ENCODE measurements around the gene ENOX1. TPM values are rescaled to one million over a fixed set of nuclear protein-coding genes. Genes with fewer than 3 reads are reported as not detected.

The ENOX1 gene
- total RNA-seq, 1 donor from 2014 or later = 0.14 TPM

DNA sequence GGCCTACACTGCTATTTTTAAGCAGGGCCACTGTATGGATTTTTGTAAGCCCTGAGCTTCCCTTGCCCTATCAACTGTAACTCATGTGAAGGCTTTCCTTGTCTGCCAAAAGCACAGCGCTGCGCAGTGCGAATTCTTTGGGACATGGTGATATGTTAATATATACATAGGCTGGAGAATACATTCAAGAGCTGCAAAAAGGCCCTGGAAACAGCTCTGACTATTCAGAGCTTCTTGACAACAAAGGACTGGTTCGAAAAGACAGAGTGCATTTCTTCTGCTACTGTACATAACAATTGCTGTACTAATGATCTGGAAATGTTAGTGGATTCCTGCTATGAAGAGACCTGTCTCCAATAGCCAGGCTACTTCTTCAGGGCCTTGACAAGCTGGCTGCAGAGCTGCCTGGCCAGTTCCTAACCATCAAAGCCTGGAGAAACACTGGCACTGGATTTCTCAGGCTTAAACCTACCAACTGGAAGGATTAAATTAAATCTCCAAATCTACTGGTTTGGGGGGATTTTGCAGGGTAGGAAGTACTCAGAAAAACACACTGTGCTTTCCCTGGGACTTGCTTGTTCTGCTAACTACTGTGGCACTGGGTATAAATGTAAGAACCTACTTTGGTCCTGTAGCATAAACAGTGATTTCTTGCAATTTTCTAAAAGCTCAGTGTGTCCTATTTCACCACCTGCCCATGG is 516.5 kb downstream of the ENOX1 start:
- intact Hi-C loops (cut with micrococcal nuclease) = no loop called here
- no peak for DNase-seq
- Mint-ChIP-seq H3K4me1 (no peaks in the 10 kb centered on the region), H3K27me3 (peaks cover 22% of the 10 kb centered on the region), H3K4me3 (no peak overlapping the region), H3K36me3 (ENCODE audit: low read depth) (no peaks in the 10 kb centered on the region), H3K27ac (no peak overlapping the region), H3K9me3 (no peaks in the 10 kb centered on the region)

DNA sequence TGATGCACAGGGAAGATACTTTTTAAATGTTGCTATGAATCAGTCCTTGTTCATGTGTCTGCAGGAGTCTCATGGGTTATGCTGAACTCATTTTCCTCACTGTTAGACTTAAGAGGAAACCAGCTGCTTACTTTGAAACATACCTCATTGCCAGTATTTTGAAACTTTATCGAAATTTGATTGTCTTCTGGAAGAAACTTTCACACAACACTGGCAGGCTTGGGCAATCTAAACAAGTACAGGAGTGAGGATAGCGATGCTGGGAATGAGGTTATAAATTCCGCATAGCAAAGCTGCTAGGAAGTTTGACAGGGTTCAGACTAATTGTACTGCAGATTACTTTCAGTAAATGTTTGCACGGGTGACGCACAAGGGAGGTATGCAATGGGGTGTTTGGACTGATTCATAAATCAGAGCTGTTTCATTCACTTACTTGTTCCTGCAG is 517.7 kb downstream of the ENOX1 start:
- H3K9me3 Mint-ChIP-seq = no peaks in the 10 kb centered on the region
- H3K4me3 Mint-ChIP-seq = no peak overlapping the region
- intact Hi-C loops (cut with micrococcal nuclease) = no loop called here
- no peak for DNase-seq
- H3K27ac Mint-ChIP-seq = no peak overlapping the region
- peaks cover 21% of the 10 kb centered on the region for H3K27me3 Mint-ChIP-seq
- no peaks in the 10 kb centered on the region for H3K4me1 Mint-ChIP-seq
- H3K36me3 Mint-ChIP-seq (ENCODE audit: low read depth) = no peaks in the 10 kb centered on the region

DNA sequence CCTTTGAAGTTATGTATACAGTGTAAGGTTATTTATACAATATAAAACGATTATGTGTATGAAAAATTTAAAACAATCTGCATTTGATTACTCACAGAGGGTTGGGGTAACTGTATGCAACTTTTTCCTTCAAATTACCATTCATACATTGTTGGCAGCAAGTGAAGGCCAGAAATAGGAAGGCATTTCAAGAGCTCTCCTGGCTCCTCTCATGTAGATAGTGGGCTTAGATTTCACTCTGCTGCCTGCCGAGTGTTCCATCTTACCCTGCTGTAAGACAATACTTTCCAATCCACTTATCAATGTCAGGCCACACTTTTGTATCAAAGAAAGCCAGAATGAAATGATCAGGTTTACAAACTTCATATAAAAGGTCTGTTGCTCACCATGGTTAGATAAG is 518.1 kb downstream of the ENOX1 start:
- no peaks in the 10 kb centered on the region for H3K9me3 Mint-ChIP-seq
- no peak for DNase-seq
- H3K36me3 Mint-ChIP-seq (ENCODE audit: low read depth) = no peaks in the 10 kb centered on the region
- H3K4me1 Mint-ChIP-seq = no peaks in the 10 kb centered on the region
- H3K27me3 Mint-ChIP-seq = peaks cover 21% of the 10 kb centered on the region
- no peak overlapping the region for H3K27ac Mint-ChIP-seq
- H3K4me3 Mint-ChIP-seq = no peak overlapping the region
- intact Hi-C loops (cut with micrococcal nuclease) = no loop called here

DNA sequence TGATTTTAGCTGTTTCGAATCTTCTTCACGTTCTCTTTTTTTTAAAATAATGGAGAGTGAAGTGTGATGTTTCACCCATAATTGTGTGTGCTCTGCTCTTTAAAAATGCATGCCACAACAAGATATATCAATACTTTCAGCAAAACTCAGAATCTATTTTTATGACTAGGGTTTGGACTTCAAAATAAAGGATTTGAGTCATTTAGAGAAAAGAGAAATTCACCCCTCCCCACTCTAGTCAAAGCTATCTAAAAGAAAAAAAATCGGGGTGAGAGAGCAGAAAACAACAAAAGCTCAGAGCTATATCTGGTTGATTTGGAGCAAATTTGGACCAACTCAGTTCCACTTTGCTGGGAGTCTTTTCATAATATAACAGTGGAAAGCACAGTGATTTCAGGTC is 518.9 kb downstream of the ENOX1 start:
- no peaks in the 10 kb centered on the region for H3K4me1 Mint-ChIP-seq
- peaks cover 16% of the 10 kb centered on the region for H3K27me3 Mint-ChIP-seq
- DNase-seq = no peak
- no peaks in the 10 kb centered on the region for H3K36me3 Mint-ChIP-seq (ENCODE audit: low read depth)
- intact Hi-C loops (cut with micrococcal nuclease) = no loop called here
- no peak overlapping the region for H3K27ac Mint-ChIP-seq
- H3K9me3 Mint-ChIP-seq = no peaks in the 10 kb centered on the region
- no peak overlapping the region for H3K4me3 Mint-ChIP-seq

DNA sequence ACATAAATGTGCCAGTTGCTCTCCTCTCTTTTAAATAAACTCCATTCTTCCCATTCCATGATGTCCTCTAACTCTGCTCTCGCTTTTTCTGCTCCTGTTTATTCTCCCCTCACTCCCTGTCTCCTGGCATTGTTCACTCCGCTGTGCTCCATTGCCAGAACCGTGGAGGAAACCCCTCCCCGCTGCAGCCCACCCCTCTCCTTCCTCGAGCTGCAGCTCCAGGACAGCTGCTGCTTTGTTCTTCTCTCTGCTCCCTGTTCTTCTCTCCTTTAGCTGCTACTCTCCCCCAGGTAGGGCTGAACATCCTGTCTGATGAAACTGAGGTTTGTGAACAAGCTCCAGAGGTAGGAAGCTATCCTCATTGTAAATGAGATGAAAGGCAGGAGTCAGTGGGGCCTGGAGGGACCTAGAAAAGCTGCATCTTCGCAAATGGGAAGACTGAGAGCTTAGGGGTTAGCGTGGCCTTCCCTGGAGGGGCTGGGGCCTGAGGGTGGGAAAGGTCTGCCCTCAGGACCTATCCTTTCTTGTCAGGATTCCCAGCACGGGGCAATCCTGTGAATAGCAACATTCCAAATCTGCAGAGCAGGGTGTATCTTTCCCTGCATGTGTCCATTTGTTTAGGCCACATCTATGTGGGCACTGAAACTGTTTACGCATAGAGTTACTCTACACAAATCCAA is 519.7 kb downstream of the ENOX1 start:
- Mint-ChIP-seq H3K4me1 (no peaks in the 10 kb centered on the region), H3K27ac (no peak overlapping the region), H3K36me3 (ENCODE audit: low read depth) (no peaks in the 10 kb centered on the region), H3K9me3 (no peaks in the 10 kb centered on the region), H3K27me3 (peaks cover 14% of the 10 kb centered on the region), H3K4me3 (no peak overlapping the region)
- DNase-seq = no peak
- intact Hi-C loops (cut with micrococcal nuclease) = no loop called here

DNA sequence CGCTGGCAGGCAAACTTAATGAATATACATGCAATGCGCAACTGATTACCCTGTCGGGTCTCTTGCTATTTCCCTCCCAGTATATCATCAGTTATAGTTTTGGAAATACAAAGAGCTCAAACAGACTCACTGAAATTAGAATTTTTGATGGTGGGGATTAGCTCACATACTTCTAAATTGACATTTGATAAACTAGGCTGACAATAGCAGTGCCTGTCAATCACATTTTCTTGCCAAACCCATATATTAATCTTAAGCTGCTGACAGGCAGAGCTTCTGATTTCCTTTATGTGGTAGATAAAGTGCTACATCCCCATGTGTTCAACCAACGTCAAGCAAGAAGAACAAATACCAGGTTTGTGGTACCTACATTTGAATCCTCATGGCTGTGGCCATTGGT is 521.7 kb downstream of the ENOX1 start:
- Mint-ChIP-seq H3K27me3 (peaks cover 11% of the 10 kb centered on the region), H3K27ac (no peak overlapping the region), H3K9me3 (no peaks in the 10 kb centered on the region), H3K36me3 (ENCODE audit: low read depth) (no peaks in the 10 kb centered on the region), H3K4me1 (no peaks in the 10 kb centered on the region), H3K4me3 (no peak overlapping the region)
- intact Hi-C loops (cut with micrococcal nuclease) = no loop called here
- DNase-seq = no peak

DNA sequence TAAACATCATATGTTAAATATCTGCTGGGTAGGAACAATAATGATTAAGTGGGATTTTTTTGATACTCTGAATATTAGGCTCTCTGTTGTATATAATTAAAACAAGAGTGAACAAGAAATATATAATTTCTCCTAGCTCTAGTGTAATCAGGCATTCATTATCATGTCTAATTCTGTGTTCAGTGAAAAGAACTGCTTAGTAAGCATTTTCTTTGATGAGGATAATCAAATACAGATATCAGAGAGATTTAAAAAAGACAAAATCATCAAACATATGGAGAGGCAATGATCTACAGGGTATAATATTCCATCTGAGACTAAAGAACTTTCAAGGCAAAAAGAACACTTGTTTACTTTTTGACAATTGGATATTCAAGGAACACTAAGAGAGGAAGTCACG is 522.3 kb downstream of the ENOX1 start:
- H3K36me3 Mint-ChIP-seq (ENCODE audit: low read depth) = no peaks in the 10 kb centered on the region
- H3K4me1 Mint-ChIP-seq = no peaks in the 10 kb centered on the region
- no peak overlapping the region for H3K27ac Mint-ChIP-seq
- DNase-seq = no peak
- H3K27me3 Mint-ChIP-seq = peaks cover 9% of the 10 kb centered on the region
- intact Hi-C loops (cut with micrococcal nuclease) = no loop called here
- H3K4me3 Mint-ChIP-seq = no peak overlapping the region
- H3K9me3 Mint-ChIP-seq = no peaks in the 10 kb centered on the region

DNA sequence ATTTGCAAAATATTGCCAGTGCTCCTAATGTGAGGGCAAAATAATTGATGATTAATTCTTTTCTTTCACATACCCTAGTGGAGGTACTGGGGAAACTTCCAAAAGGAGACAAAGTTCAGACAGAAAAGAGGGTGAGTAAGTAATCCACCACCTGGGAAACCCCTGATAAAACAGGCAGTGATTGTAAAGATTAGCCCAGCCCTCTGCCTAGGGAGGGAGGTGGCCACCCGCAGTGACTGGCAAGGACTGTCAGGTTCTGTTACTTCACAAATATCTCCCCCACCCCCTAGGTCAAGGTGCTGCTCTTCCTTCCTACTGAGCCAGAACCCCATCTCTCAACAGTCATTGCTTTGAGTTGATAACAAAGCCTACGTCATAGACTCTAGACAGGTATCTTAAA is 523.7 kb downstream of the ENOX1 start:
- no peaks in the 10 kb centered on the region for H3K4me1 Mint-ChIP-seq
- H3K27me3 Mint-ChIP-seq = peaks cover 6% of the 10 kb centered on the region
- no peaks in the 10 kb centered on the region for H3K9me3 Mint-ChIP-seq
- intact Hi-C loops (cut with micrococcal nuclease) = no loop called here
- H3K36me3 Mint-ChIP-seq (ENCODE audit: low read depth) = no peaks in the 10 kb centered on the region
- no peak overlapping the region for H3K27ac Mint-ChIP-seq
- DNase-seq = no peak
- no peak overlapping the region for H3K4me3 Mint-ChIP-seq

DNA sequence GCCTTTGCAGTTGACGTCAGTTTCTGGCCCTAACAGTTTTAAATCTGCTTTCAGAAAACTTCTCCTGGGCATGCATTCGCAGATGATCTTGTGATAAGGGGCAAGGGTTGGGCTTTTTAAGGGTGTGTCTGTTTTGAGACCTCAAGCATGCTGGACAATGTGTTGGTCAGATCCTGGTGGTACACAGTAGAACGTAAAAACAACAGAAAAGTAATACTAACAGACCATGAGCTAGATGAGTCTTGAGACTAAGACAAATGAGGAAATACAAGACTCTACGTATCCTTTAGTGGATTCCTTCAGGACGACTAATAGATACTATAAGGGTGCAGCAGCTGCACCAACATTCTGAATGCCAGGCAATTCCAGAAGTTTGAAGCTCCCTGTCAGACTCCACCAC is 525.8 kb downstream of the ENOX1 start:
- peak; percentile 36 for DNase-seq
- no peaks in the 10 kb centered on the region for H3K9me3 Mint-ChIP-seq
- peaks cover 3% of the 10 kb centered on the region for H3K27me3 Mint-ChIP-seq
- no peaks in the 10 kb centered on the region for H3K36me3 Mint-ChIP-seq (ENCODE audit: low read depth)
- H3K4me3 Mint-ChIP-seq = no peak overlapping the region
- no peak overlapping the region for H3K27ac Mint-ChIP-seq
- no peaks in the 10 kb centered on the region for H3K4me1 Mint-ChIP-seq
- intact Hi-C loops (cut with micrococcal nuclease) = no loop called here

DNA sequence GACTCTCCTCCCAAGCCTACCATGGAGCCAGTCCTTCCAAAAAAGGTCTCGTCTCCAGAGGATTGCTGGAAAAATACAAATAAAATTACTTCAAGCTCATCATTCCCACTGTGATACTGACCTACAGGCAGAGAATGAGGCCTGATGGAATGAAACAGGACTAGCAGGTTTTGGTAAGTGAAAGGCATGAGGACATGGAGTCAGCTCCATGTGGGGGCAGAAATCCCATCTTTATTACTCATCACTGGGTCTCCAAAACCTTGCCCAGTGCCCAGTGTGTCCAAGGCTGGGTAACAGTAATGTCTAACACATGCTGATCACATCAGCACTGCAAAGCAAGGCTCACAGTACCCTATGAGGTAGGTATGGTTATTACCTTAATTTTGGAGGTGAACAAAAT is 528.0 kb downstream of the ENOX1 start:
- Mint-ChIP-seq H3K4me3 (no peak overlapping the region), H3K27me3 (peaks cover 17% of the 10 kb centered on the region), H3K4me1 (no peaks in the 10 kb centered on the region), H3K27ac (no peak overlapping the region), H3K36me3 (ENCODE audit: low read depth) (no peaks in the 10 kb centered on the region), H3K9me3 (no peaks in the 10 kb centered on the region)
- intact Hi-C loops (cut with micrococcal nuclease) = no loop called here
- no peak for DNase-seq

DNA sequence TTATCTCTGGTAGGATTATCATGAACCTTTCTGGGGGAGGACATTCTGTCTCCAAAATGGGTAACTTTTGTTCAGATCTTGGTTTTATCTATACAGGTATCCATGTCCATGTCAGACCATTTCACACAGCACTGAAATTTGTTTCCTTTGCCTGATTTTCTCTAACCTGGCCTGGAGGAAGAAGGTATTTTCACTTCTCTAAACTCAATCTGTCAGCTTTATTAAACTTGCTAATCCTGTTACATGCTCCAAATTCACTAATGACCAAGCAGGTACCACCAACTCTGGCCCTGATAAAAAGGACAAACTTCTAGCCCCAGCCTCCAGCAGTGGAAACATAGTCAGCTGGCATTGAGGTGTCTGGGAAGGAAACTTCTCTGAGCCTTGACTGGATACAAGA is 529.0 kb downstream of the ENOX1 start:
- H3K36me3 Mint-ChIP-seq (ENCODE audit: low read depth) = no peaks in the 10 kb centered on the region
- intact Hi-C loops (cut with micrococcal nuclease) = no loop called here
- peaks cover 17% of the 10 kb centered on the region for H3K27me3 Mint-ChIP-seq
- no peak overlapping the region for H3K27ac Mint-ChIP-seq
- H3K4me3 Mint-ChIP-seq = no peak overlapping the region
- no peaks in the 10 kb centered on the region for H3K4me1 Mint-ChIP-seq
- H3K9me3 Mint-ChIP-seq = no peaks in the 10 kb centered on the region
- DNase-seq = no peak

DNA sequence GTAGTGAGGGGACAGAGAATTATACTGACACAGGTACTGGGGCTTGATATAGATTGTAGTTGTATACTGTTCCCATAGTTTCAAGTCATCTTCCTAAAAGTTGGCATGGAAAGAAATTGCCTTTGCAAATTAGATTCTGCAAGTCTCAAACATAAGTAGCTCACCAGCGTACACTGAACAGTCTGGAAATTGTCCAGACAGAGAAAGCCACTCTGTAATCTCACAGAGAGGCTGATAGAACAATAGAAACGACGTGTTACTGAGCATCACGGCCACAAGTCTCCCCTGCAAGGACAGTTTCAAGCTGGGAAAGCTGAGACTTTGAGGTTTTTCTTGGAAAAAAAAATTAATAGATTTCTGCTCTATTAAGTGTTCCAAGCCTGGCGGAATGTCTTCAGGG is 534.8 kb downstream of the ENOX1 start:
- intact Hi-C loops (cut with micrococcal nuclease) = no loop called here
- no peaks in the 10 kb centered on the region for H3K9me3 Mint-ChIP-seq
- H3K4me3 Mint-ChIP-seq = no peak overlapping the region
- no peaks in the 10 kb centered on the region for H3K36me3 Mint-ChIP-seq (ENCODE audit: low read depth)
- H3K4me1 Mint-ChIP-seq = no peaks in the 10 kb centered on the region
- no peak for DNase-seq
- H3K27ac Mint-ChIP-seq = no peak overlapping the region
- peaks cover 18% of the 10 kb centered on the region for H3K27me3 Mint-ChIP-seq

DNA sequence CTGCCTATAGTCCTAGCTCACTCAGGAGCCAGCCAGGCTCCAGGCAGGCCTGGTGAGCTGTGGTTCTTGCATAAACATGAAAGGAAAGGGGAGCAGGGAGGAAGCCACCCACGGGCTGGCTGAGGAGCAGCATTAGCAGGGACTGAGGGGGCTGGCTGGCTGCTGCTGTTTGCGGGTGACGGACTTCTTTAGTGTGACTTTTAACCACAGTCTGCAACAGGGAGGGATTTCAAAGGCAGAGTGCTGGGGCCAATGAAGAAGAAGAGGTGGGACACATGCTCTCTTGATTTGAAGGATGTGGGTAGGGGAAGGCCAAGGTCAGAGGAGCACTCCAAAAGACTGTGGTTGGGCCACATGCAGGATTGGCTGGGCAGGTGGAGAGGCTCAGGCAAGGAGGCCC is 540.4 kb downstream of the ENOX1 start:
- no peaks in the 10 kb centered on the region for H3K36me3 Mint-ChIP-seq (ENCODE audit: low read depth)

DNA sequence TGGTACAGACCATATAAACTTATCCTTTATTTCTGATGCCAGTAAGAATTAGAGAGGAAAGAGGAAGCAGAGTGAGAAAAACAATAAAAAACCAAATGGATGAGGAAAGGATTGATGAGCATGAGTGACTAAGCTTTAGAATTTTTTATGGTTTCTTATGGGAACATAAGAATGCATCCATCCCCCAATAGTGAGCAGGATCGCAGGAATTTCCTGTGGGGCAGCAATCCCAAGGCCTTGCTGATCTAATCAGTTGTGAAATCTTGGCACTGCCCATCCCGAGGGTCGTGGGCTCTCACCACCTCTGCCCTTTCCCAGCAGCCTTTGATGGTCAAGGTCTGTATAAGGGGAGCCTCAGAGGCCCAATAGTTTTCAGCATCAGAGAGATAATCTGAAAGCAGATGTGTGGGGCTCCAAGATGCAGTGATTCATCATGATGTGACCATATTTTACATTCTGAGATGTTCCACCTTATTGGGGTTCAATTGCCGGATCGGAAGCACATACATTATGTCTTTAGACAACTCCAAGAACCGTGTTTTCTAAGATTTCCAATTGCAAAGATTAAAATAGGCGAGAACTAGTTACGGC is 541.3 kb downstream of the ENOX1 start:
- Mint-ChIP-seq H3K4me3 (no peak overlapping the region), H3K27ac (no peak overlapping the region), H3K9me3 (no peaks in the 10 kb centered on the region), H3K4me1 (no peaks in the 10 kb centered on the region), H3K27me3 (peaks cover 16% of the 10 kb centered on the region), H3K36me3 (ENCODE audit: low read depth) (no peaks in the 10 kb centered on the region)
- DNase-seq = no peak
- intact Hi-C loops (cut with micrococcal nuclease) = no loop called here

More for the DNA sequence above, 540.4 kb downstream of the ENOX1 start:
- no peaks in the 10 kb centered on the region for H3K9me3 Mint-ChIP-seq
- no peak overlapping the region for H3K27ac Mint-ChIP-seq
- peaks cover 12% of the 10 kb centered on the region for H3K27me3 Mint-ChIP-seq
- no peaks in the 10 kb centered on the region for H3K4me1 Mint-ChIP-seq
- intact Hi-C loops (cut with micrococcal nuclease) = no loop called here
- no peak for DNase-seq
- no peak overlapping the region for H3K4me3 Mint-ChIP-seq

Data from activated CD4-positive, alpha-beta T cell treated with anti-CD3 and anti-CD28 coated beads, Interleukin-2, amount 10 ng/mL, durations not matched to agents 24 days and 14 days (primary cell).